A673 (cell line): Measurements from ENCODE around the gene HSD11B1L.

ENCODE experiments used
- CTCF ChIP-seq: fragments of 300-800, 200-600 bp; sonication (generic); conservative IDR thresholded peaks from 2 replicates; pipeline ENCODE4 v1.5.1; 2017; ENCODE audit warnings: low read depth, mild to moderate bottlenecking, antibody characterized with exemption, low read length, moderate library complexity, mixed read lengths
- EZH2 ChIP-seq: fragments of 200-600 bp; sonication (generic); IDR thresholded peaks from 2 replicates; pipeline ENCODE4 v1.6.1; 2017; ENCODE audit warnings: borderline replicate concordance, low read depth, mild to moderate bottlenecking, mixed read lengths, antibody characterized with exemption, low read length; ENCODE audit not compliant: poor library complexity, severe bottlenecking

- TF ChIP-seq CTCF, result no peak
- no peak for TF ChIP-seq EZH2
Measured at GRCh38 chr19:5641171-5641570, 39.7 kb upstream of the HSD11B1L start.
